NK-92 treated with Interleukin-12 subunit alpha and Interleukin-12 subunit beta, amount 100 ng/mL, for 24 hours (cell line): ENCODE data around the gene C1orf21.

Experiments used
- DNase-seq: peaks from one replicate; lab custom pipeline; 2025; lab: John Stamatoyannopoulos, UW

The C1orf21 gene

GRCh38 chr1:184660462-184661191, 273.8 kb downstream of the C1orf21 start:
- no peak for DNase-seq

GRCh38 chr1:184661801-184662200, 275.0 kb downstream of the C1orf21 start:
- DNase-seq, result no peak

- DNase-seq, result no peak
These were observed 277.3 kb downstream of the C1orf21 start for GRCh38 chr1:184664042-184664660.

GRCh38 chr1:184664661-184665060, 277.8 kb downstream of the C1orf21 start:
- no peak for DNase-seq

- no peak for DNase-seq
These were observed 278.5 kb downstream of the C1orf21 start for GRCh38 chr1:184665360-184665759.

GRCh38 chr1:184669391-184669790, 282.6 kb downstream of the C1orf21 start:
- no peak for DNase-seq

GRCh38 chr1:184672013-184672726, 285.3 kb downstream of the C1orf21 start:
- DNase-seq, result no peak

GRCh38 chr1:184673305-184673704, 286.5 kb downstream of the C1orf21 start:
- no peak for DNase-seq

- no peak for DNase-seq
These were observed 290.5 kb downstream of the C1orf21 start for GRCh38 chr1:184677344-184677743.
